BLaER1 treated with 17β-estradiol and CSF1 and Interleukin-3, amounts not matched to agents 10 nM and 100 nM (cell line): ENCODE results near the gene CELF2.

Source experiments
- H3K27ac ChIP-seq, 11 experiments: shearing (Covaris generic); formaldehyde crosslinking; 2 replicates each; pipeline ENCODE4 v1.8.1; 2022
- H3K27me3 ChIP-seq, 11 experiments: shearing (Covaris generic); formaldehyde crosslinking; 2 replicates each; pipeline ENCODE4 v1.8.1; 2022
- H3K36me3 ChIP-seq, 11 experiments: shearing (Covaris generic); formaldehyde crosslinking; 2 replicates each; pipeline ENCODE4 v1.8.1; 2022
- H3K4me1 ChIP-seq, 10 experiments: shearing (Covaris generic); formaldehyde crosslinking; 2 replicates each; pipeline ENCODE4 v1.8.1; 2022
- H3K4me2 ChIP-seq, 11 experiments: shearing (Covaris generic); formaldehyde crosslinking; 2 replicates each; pipeline ENCODE4 v1.8.1; 2022
- H3K4me3 ChIP-seq, 10 experiments: shearing (Covaris generic); formaldehyde crosslinking; 2 replicates each; pipeline ENCODE4 v1.8.1; 2022
- H3K9ac ChIP-seq, 11 experiments: shearing (Covaris generic); formaldehyde crosslinking; 2 replicates each; pipeline ENCODE4 v1.8.1; 2022
- H3K9me3 ChIP-seq, 11 experiments: shearing (Covaris generic); formaldehyde crosslinking; replicated peaks in 1 of 11; 2 replicates each; pipeline ENCODE4 v1.8.1; 2022
- H4K20me1 ChIP-seq, 11 experiments: shearing (Covaris generic); formaldehyde crosslinking; 2 replicates each; pipeline ENCODE4 v1.8.1; 2022
- Cebpa-rat ChIP-seq, 11 experiments: shearing (Covaris generic); IDR thresholded peaks; 2 replicates each; pipeline ENCODE4 v1.8.1; 2022

Gene CELF2

DNA sequence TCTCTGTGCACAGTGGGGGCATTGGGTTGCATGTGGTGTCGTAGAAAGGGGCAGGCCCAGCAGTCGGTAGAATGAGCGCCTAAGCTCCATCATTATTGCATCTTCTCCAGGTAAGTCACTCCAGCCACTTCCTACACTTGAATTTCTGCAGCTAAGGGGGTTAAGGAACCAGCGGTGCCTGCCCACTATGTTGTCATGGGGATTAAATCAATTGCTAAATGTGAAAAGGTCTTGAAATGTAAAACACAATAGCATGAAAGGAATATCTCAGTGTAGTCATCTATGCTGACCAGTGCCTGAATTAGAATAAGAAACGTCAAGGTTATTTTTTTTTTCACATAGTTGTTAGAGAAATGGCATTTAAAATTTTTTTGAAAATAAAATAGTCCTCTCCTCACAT lies 15.2 kb upstream of the CELF2 start:
- TF ChIP-seq Cebpa-rat (IDR thresholded peaks at IDR 0.05): no peak
- H3K4me2 ChIP-seq: no peak overlapping the region
- H3K4me1 ChIP-seq: no peaks in the 10 kb centered on the region
- no peak overlapping the region for H3K9ac ChIP-seq
- H3K27me3 ChIP-seq: no peaks in the 10 kb centered on the region
- no peak overlapping the region for H3K4me3 ChIP-seq
- H3K27ac ChIP-seq: no peak overlapping the region
- peaks cover 0 to 11% (median 6%) of the 10 kb centered on the region in 11 experiments; a peak in 11 of 22 replicates for H3K9me3 ChIP-seq
- no peaks in the 10 kb centered on the region for H4K20me1 ChIP-seq
- no peaks in the 10 kb centered on the region for H3K36me3 ChIP-seq

DNA sequence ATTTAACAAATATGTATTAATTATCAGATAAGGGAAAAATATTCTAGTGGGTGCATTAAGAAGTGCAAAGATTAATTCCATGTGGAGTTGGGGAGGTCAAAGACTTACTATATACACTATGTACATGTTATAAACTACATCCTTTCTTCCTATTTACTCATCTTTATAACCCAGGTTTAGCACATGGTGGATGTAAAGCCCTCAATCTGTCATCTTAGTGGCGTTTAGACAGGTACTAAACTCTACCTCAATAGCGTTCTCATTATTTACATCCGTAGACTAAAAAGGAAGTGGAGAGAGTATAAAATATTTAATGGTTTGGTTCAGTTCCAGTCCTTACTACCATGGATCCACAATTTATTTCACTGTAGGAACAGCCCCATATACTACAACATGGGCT lies 14.8 kb upstream of the CELF2 start:
- Histone ChIP-seq H3K4me2 (no peak overlapping the region), H3K9me3 (peaks cover 0 to 7% (median 4%) of the 10 kb centered on the region in 11 experiments; a peak in 11 of 22 replicates), H3K4me3 (no peak overlapping the region), H4K20me1 (no peaks in the 10 kb centered on the region), H3K4me1 (no peaks in the 10 kb centered on the region), H3K36me3 (no peaks in the 10 kb centered on the region), H3K27me3 (no peaks in the 10 kb centered on the region), H3K27ac (no peak overlapping the region), H3K9ac (no peak overlapping the region)
- TF ChIP-seq Cebpa-rat (IDR thresholded peaks at IDR 0.05): no peak

GRCh38 chr10:11003679-11004078 lies 14.0 kb upstream of the CELF2 start:
- Histone ChIP-seq H3K4me3 (no peak overlapping the region), H3K4me1 (no peaks in the 10 kb centered on the region), H3K4me2 (no peak overlapping the region), H3K9me3 (peaks cover 0 to 7% (median 0%) of the 10 kb centered on the region in 11 experiments; a peak in 5 of 22 replicates), H3K27me3 (no peaks in the 10 kb centered on the region), H3K27ac (no peak overlapping the region), H3K36me3 (no peaks in the 10 kb centered on the region), H4K20me1 (no peaks in the 10 kb centered on the region), H3K9ac (no peak overlapping the region)
- no peak for TF ChIP-seq Cebpa-rat (IDR thresholded peaks at IDR 0.05)

DNA sequence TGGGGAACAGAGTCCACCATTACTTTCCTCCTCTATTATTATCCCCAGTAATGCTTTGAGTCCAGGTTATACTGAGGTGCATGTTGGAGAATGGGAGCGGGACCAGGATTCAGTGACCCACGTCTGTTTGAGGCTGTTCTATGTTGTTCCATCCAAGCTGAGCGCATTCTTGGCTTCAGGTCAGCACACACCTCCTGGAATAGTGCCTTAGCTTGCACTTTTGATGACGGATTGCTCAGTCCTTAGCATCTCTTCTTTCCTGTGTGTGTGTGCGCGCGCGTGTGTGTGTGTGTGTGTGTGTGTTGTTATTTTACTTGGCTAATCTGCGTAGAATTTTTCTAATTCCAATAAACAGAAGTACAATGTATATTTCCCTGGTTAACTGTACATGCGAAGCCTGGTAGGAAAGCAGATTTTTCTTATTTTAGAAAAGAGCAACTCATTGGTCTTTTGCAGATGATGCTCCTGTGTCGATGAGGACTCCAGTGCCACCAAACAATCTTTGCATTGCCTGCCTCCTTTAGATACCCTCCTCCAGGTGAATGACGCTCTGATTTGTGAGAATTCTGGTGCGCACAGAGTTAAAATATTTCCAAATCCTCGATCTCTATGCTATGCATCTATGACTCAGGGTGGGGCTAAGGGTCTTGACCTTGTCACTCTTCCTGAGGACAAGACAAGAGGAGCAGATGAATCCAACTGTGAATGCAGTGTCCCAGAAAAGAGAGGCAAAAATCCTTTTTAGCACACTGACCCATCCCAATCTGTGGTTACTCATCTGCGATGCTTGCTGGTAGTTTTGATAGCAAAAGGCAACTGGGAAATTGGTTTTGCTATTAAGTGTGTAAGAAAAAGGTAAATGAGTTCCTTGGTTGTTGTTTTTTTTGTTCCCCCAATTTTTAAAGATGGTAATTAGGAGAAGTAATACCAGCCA lies 13.3 kb upstream of the CELF2 start:
- TF ChIP-seq Cebpa-rat (IDR thresholded peaks at IDR 0.05): no peak
- no peaks in the 10 kb centered on the region for H3K36me3 ChIP-seq
- peaks cover 0 to 7% (median 0%) of the 10 kb centered on the region in 11 experiments; a peak in 5 of 22 replicates for H3K9me3 ChIP-seq
- no peak overlapping the region for H3K4me3 ChIP-seq
- no peak overlapping the region for H3K9ac ChIP-seq
- no peaks in the 10 kb centered on the region for H3K4me1 ChIP-seq
- H3K27ac ChIP-seq: no peak overlapping the region
- H4K20me1 ChIP-seq: no peaks in the 10 kb centered on the region
- no peak overlapping the region for H3K4me2 ChIP-seq
- no peaks in the 10 kb centered on the region for H3K27me3 ChIP-seq

DNA sequence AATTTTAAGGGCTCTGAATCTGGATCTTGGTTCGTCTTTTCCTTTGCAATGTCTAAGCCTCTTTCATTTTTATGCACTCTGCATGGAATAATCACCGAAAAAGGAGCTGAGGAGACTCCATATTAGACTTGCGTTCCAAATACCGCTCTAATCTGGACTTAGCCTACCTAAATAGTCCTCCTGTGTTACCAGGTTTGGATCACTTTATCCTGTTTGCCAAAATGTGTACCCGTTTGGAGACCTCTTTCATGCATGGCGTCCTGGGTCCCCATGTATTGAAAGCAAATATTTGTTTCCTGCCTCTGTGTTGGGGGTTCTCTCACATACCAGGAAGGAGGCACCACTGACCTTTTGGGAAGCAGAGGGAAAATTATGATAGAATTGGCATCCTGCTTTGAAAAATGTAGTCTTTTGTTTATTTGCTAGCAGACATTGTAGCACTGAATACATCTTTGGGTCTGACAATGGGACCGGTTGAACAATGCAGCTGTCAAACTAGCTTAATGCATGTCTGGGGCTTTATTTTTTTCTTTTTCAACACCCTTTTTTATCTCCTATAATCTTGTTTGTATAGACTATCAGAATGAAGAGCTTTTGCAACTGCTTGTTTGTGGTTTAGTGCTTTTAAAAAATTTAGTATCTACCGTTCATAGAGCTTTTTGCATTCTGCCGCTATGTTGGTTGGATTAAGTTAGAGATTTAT lies 11.8 kb upstream of the CELF2 start:
- no peaks in the 10 kb centered on the region for H3K4me1 ChIP-seq
- H3K4me3 ChIP-seq: no peak overlapping the region
- H3K36me3 ChIP-seq: no peaks in the 10 kb centered on the region
- H3K4me2 ChIP-seq: no peak overlapping the region
- H3K9ac ChIP-seq: no peak overlapping the region
- peaks cover 0 to 7% (median 0%) of the 10 kb centered on the region in 11 experiments; a peak in 5 of 22 replicates for H3K9me3 ChIP-seq
- no peaks in the 10 kb centered on the region for H4K20me1 ChIP-seq
- no peak overlapping the region for H3K27ac ChIP-seq
- no peaks in the 10 kb centered on the region for H3K27me3 ChIP-seq
- TF ChIP-seq Cebpa-rat (IDR thresholded peaks at IDR 0.05): no peak

GRCh38 chr10:11006428-11006825 lies 11.2 kb upstream of the CELF2 start:
- Histone ChIP-seq H3K27ac (no peak overlapping the region), H3K27me3 (no peaks in the 10 kb centered on the region), H3K4me3 (no peak overlapping the region), H3K4me2 (no peak overlapping the region), H3K4me1 (no peaks in the 10 kb centered on the region), H4K20me1 (no peaks in the 10 kb centered on the region), H3K9ac (no peak overlapping the region), H3K9me3 (peaks cover 0 to 7% (median 0%) of the 10 kb centered on the region in 11 experiments; a peak in 5 of 22 replicates), H3K36me3 (no peaks in the 10 kb centered on the region)
- no peak for TF ChIP-seq Cebpa-rat (IDR thresholded peaks at IDR 0.05)

GRCh38 chr10:11007476-11008020 lies 10.1 kb upstream of the CELF2 start:
- Histone ChIP-seq H4K20me1 (no peaks in the 10 kb centered on the region), H3K27ac (no peak overlapping the region), H3K9ac (no peak overlapping the region), H3K9me3 (peaks cover 0 to under 1% (median 0%) of the 10 kb centered on the region in 11 experiments; a peak in 2 of 22 replicates), H3K27me3 (no peaks in the 10 kb centered on the region), H3K4me1 (peaks cover 5 to 9% (median 7%) of the 10 kb centered on the region in 10 experiments), H3K36me3 (no peaks in the 10 kb centered on the region), H3K4me3 (no peak overlapping the region), H3K4me2 (no peak overlapping the region)
- TF ChIP-seq Cebpa-rat (IDR thresholded peaks at IDR 0.05): no peak

- Histone ChIP-seq H3K9me3 (no peaks in the 10 kb centered on the region), H3K27me3 (no peaks in the 10 kb centered on the region), H3K27ac (no peak overlapping the region), H3K4me2 (no peak overlapping the region), H3K4me3 (no peak overlapping the region), H4K20me1 (no peaks in the 10 kb centered on the region), H3K36me3 (no peaks in the 10 kb centered on the region), H3K4me1 (peaks cover 14 to 18% (median 17%) of the 10 kb centered on the region in 10 experiments), H3K9ac (no peak overlapping the region)
- no peak for TF ChIP-seq Cebpa-rat (IDR thresholded peaks at IDR 0.05)
Measured at GRCh38 chr10:11009471-11010308, 8.0 kb upstream of the CELF2 start.
